ENCODE measurements around the gene MSI2.

MSI2 gene

DNA sequence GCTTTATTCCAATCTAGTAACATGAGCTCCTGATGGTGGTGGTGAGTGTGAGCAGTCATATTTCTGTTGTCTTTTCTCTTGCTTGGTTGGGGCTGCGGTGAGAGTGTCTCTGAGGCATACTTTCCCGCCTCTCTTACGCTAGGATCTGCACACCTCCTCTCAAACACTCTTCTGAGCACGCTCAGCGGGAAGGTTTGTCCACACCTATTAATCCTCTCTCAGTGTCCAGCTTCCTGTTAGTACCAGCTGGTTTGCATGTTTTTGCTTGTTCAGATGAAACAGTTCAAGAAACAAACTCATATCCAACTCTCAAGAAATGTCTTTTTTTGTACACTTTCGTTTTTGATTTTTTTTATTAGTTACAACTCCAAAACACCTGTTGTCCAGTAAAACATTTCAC is 399.2 kb downstream of the MSI2 start:
- DNase-seq: no peak

- DNase-seq: no peak
Observed at GRCh38 chr17:57657211-57657610, 400.9 kb downstream of the MSI2 start.

DNA sequence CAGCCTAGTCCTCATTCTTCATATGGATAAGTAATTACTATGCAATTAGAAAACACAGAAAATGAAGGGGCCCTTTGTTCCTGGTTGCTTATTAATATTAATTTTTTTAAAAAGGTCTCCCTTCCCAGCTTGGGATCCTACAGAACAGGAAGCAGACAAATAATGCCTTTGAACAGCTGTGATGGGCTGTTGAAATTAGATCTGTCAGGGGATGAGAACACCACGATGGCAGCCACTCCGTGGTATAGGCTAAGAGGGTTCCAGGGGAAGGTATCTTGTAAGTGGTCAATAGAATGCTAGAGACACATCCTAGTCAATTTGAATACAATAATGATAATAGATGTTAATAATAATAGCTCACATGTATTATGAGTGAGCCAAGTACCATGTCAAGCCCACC is 405.7 kb downstream of the MSI2 start:
- DNase-seq: peak; percentile 7

DNA sequence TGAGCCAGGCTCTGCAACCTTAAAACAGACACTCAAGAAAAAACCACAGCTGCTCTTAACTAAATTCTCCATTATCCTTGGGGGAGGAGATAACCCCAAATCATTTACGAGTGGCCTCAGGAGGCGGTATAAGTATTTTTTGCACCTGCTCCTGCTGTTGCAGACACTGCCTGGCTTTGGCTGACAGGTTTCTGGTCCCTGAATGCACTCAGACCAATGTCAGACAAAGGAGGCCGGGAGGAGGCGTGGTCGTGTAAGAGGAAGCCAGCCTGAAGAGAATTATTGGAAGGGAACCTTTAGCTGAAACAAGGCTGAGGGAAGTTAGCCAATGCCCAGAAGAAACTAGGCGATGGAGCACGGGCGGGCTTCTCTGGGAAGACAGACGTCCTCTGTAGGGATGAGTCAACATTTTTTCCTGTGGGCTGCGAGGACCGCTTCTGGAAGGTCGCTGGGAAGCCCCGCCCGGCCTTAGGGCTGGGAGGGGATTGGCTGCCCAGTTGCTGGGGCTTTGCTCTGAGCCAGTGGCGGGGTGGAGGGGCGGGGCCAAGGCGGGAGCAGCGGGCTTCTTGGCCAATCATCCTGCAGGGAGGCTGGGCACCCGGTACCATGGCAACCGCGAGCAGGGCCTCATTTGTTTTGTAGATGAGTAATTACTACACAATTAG is 406.5 kb downstream of the MSI2 start:
- peak; percentile 93 for DNase-seq

DNA sequence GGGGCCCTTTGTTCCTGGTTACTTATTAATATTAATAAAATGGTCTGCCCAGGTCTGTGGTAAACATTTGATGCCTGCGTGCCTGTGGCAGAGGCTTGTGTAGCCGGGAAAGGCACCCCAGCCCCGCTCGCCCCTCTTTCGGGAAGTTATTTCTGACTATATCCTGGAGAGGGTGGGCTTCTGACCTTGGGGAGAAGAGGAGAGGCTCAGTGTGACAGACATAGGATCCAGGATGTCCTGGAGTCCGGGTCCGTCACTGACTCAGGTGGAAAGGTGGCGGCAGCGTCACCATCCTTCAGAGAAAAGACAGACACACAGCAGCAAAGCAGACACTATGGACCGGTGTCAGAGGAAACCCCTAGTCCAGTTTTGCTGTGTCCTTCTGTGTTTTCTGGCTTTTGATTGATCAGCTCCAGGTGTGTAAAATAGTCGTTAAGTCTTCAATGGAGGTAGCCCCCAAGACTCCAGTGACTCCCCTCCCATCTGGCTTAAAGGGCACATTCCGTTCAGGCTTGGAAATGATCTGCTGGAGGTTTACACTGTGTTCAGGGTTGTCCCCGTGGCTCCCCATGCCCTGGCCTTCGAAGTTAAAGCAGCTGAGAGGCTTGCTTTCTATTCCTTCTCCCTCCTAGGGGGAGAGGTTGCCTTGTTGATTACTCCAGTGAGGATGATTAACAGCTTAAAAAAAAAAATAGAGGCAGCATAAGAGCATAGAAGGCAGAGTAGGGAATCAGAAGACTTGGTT is 407.2 kb downstream of the MSI2 start:
- no peak for DNase-seq

DNA sequence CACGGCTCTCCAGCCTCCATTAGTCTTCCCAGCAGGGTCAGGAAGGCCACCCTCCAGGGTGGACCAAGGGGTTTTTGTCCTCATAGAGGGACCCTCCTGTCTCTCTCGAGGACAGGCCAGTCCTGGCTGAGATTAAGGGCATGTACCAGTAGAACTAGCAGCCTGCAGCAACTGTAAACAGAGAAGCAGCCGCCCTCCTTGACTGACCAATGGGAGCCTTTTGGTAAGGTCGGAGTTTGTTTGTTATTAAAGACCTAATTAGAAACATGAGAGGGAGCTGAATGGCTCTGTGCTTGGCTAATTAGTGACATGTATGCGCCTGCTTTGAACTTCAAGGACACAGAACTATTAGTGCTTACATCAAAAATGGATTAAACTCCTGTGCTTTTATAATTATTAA is 408.8 kb downstream of the MSI2 start:
- no peak for DNase-seq

- no peak for DNase-seq
Observed at GRCh38 chr17:57665696-57666095, 409.4 kb downstream of the MSI2 start.

DNA sequence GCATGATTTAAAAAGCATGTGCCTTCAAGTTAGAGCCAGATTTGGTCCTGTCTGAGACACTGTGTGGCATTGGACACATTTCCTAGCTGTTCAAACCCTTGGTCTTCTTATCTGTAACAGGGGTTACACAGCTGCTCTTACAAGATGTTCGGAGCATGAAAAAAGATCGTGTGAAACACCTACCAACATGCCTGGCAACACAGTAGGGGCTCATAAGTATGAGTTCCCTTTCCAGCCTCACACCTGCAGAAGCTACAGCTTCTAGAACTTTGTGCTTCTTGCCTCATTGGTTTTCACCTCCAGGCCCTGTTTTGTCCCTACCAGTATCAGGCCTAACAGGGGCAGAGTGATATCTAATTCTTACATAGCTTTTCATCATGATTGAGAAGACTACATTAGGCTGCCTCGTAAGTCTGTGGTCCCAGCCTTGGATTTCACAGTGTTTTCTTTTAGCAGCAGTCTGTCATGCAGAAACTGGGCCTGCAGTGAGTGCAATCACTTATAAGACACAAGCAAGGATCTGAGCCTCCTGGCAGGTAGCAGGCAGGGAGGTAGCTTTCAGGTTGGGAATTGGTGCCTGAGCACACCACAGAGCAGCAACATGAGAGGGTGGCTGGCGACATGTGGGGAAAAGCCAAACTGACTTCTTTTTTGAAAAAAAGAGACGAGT is 410.0 kb downstream of the MSI2 start:
- no peak for DNase-seq

DNA sequence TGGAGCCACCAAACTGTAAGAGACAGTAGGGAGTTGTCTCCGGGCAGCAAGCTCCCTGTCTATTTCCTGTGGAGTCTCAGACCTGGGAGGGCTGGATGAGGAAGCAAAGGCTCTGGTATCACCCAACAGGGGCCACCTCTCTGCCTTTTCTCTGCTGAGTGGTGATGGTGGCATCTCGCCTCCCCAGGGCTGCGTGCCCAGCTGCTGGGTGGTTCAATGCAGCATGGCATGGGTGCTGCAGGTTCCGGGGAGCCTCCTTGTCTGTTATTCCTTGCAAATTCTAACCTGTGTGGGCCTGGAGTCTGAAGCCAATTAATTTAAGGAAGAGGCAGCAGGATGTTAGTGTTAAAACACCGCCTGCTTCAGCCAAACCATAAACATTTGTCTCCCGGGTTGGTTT is 410.6 kb downstream of the MSI2 start:
- no peak for DNase-seq

DNA sequence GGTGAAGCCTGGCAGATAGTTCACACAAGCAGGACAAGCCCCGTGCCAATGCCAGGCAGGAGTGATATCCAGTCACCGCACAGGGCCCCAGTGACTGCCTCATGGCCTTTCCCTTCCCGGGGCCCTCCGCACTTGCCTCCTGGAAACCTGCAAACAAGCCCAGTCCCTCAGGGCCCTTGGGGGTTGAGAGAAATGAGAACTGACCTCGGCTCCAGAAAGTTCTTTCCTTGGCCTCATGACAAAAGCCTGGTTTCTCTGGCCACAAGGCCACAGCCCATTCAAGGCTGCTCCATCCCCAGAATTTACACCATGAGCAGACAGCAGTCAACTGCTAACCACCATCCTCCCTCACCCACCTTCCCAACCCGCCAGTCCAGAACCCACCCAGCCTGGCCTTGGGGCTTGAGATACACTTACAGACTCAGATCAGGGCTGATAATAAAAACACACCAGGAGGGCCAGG is 411.2 kb downstream of the MSI2 start:
- no peak for DNase-seq

GRCh38 chr17:57668332-57668731 is 412.0 kb downstream of the MSI2 start:
- no peak for DNase-seq

GRCh38 chr17:57669671-57670529 is 413.6 kb downstream of the MSI2 start:
- no peak for DNase-seq

DNA sequence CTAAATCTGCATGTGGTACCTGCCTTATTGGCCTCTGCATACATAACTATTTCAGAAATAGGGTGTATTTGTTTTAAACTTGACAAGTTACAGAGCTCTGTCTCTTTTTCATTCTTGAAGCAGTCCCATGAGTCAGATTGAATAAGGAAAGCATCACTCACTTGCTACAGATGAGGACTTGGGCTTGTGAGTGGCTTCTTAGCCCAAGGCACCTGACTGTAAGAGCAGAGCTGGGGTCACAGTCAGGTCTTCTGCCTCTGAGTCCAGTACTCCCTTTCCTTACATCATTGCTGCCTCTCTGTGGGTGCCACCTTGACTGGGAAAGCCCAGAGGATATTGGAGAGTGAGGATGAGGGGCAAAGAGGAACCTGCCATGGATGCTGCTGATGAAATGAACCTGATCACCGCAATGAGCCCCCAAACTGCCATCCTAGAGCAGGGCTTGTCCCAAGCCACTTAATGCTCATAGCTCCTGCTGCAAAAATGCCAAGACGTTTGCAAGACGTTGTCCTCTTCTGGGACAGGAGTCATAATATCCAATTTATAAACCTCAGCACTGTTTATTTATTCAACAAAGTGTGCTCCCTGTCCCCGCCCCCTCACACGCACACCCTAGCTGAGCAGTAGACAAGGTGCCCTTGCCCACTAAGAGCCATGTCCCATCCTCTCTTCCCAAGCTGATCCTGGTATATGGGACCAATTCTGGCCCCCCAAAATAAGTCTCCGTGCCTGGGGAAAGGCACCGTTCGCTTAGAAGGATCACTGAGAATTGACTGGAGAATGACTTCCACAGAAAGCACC is 414.6 kb downstream of the MSI2 start:
- DNase-seq: no peak

GRCh38 chr17:57671667-57672632 is 415.6 kb downstream of the MSI2 start:
- DNase-seq: peak; percentile 48

DNA sequence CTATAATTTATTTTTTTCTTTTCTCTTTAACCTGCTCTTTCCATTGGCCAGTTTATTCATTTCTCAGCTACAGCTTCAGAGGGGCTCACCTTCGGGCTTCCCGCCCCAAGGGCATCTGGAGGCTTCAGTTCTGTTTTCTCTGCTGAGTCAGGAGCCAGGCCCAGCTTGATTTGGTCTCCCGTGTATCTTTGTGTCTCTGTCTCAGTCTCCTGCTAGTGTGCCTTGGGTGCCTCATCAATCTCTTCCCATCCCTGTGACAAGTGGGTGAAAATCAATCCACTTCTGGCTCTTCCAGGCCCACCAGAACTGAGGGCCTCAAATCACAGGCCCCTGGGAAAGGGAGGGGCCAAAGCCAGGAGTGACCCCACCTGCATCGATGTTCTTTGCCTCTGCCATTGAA is 416.6 kb downstream of the MSI2 start:
- no peak for DNase-seq

GRCh38 chr17:57674894-57675293 is 418.6 kb downstream of the MSI2 start:
- no peak for DNase-seq

GRCh38 chr17:57675427-57676387 is 419.4 kb downstream of the MSI2 start:
- DNase-seq: no peak

GRCh38 chr17:57676543-57676942 is 420.2 kb downstream of the MSI2 start:
- DNase-seq: no peak

DNA sequence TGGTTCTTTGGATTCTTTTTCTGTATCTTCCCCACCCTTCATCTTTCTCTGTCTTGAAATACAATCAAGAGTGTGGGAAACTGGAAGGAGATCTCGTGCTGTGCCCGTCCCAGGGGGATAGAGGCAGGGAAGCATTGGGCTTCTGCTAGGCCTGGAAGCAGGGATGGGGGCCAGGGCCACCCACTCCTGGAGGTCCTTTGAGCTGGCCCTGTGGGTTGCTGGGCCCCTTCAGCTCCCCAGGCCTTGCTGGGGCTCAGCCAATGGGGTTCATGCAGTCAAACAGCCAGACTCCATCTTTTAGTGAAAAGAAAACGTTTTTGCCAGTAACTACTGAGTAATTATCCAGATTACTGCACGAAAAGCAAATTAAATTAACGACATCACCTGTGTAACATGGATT is 421.0 kb downstream of the MSI2 start:
- DNase-seq: no peak

- DNase-seq: no peak
Observed at GRCh38 chr17:57677858-57678257, 421.5 kb downstream of the MSI2 start.
